ENCODE measurements around the gene CTSH.
A peak's percentile ranks its signal among the peaks of the same experiment; 100 is the strongest.
"Not testable (repeated sequence)": the region's sequence is repeated elsewhere in the genome, so short reads cannot be mapped to it uniquely, and the experiment has no call there.

The CTSH gene

GRCh38 chr15:78881681-78882080, 63.2 kb downstream of the CTSH start:
- H3K9ac ChIP-seq (ENCODE audit: insufficient read length): no peak overlapping the region
- no peaks in the 10 kb centered on the region for H3K9me3 ChIP-seq (ENCODE audit: low read depth, low read length)
- H3K27ac ChIP-seq: no peak overlapping the region
- no peak for DNase-seq (ENCODE audit: low read depth, low spot score)
- H3K4me3 ChIP-seq: no peak overlapping the region
- H3K36me3 ChIP-seq (ENCODE audit: insufficient read depth, low read length): peaks cover 79% of the 10 kb centered on the region
- TF ChIP-seq POLR2AphosphoS5 (IDR thresholded peaks at IDR 0.05; ENCODE audit: borderline replicate concordance, low read depth, low read length) (no peak), EZH2 (IDR thresholded peaks at IDR 0.05) (no peak), FOXP2 (optimal IDR thresholded peaks at IDR 0.05; ENCODE audit: control extremely low read depth, extremely low read length, insufficient read depth) (no peak)

DNA sequence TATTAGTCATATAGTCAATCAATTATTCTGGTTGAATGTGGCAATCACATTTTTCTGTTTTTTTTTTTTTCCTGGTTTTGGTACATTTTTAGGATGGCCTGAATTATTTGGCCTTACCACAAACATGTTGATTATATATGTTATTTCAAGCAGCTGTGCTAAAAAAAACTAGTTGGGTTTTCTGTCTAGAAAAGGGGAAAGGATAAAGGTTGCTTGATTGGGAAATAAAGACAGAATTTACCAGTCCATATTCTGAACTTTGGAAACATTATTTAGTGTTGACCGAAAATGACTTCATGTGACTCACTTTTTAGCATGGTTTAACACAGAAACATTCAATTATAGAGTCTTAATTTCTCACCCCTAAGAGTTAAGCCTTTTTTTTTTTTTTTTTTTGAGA, 64.0 kb downstream of the CTSH start:
- Histone ChIP-seq H3K4me3 (no peak overlapping the region), H3K36me3 (ENCODE audit: insufficient read depth, low read length) (peaks cover 70% of the 10 kb centered on the region), H3K27ac (no peak overlapping the region), H3K9ac (ENCODE audit: insufficient read length) (no peak overlapping the region), H3K9me3 (ENCODE audit: low read depth, low read length) (no peaks in the 10 kb centered on the region)
- TF ChIP-seq EZH2 (IDR thresholded peaks at IDR 0.05) (no peak), FOXP2 (optimal IDR thresholded peaks at IDR 0.05; ENCODE audit: control extremely low read depth, extremely low read length, insufficient read depth) (no peak), POLR2AphosphoS5 (IDR thresholded peaks at IDR 0.05; ENCODE audit: borderline replicate concordance, low read depth, low read length) (no peak)
- no peak for DNase-seq (ENCODE audit: low read depth, low spot score)

DNA sequence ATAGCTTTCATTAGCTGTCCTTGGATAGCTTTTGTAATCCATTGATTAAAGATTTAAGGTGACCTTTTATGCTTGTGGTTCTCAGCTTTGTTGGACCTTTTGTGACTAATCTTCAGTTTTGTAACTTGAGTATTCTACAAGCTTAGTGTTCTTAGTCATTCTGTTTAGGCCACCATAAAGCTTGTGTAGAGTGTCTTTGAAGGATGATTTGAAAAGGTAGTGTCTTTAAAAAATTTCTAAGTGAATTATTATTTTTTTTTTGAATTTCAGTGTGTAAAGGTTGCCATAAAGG, 64.7 kb downstream of the CTSH start:
- no peak for DNase-seq (ENCODE audit: low read depth, low spot score)
- TF ChIP-seq FOXP2 (optimal IDR thresholded peaks at IDR 0.05; ENCODE audit: control extremely low read depth, extremely low read length, insufficient read depth) (no peak), EZH2 (IDR thresholded peaks at IDR 0.05) (no peak), POLR2AphosphoS5 (IDR thresholded peaks at IDR 0.05; ENCODE audit: borderline replicate concordance, low read depth, low read length) (0 out of 2 replicates have a peak, but pooled peaks have one; percentile 22)

DNA sequence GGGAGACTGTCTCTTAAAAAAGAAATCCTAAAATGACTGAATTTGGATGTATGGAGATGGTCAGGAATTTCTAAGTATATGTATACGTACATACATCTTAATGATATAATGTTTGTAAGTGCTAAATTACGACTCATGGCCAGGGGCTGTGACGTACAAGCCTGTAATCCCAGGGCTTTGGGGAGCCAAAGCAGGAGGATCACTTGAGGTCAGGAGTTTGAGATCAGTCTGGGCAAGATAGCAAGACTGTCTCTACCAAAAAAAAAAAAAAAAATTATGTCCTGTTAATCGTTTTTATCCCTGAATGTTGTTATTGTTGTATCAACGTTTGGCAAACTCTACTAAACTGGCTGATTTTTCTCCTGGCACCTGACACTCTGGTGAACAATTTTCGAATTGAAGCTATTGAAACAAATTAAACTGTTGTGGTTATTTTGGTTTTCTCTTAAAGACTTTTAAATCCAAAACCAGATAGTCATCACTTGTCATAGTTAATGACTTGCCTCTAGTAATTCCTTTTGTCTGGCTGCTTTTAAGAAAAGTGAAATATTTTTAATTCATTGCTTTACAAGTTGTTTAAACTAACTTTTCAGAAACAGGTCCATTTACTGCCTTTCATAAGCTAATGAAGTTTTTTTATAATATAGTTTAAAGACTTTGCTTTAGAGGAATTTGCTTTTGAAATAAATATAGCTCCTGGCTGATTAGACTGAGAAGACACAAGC, 65.2 kb downstream of the CTSH start:
- H3K36me3 ChIP-seq (ENCODE audit: insufficient read depth, low read length): peaks cover 59% of the 10 kb centered on the region
- TF ChIP-seq POLR2AphosphoS5 (IDR thresholded peaks at IDR 0.05; ENCODE audit: borderline replicate concordance, low read depth, low read length) (0 out of 2 replicates have a peak, but pooled peaks have one; percentile 8), EZH2 (IDR thresholded peaks at IDR 0.05) (no peak), FOXP2 (optimal IDR thresholded peaks at IDR 0.05; ENCODE audit: control extremely low read depth, extremely low read length, insufficient read depth) (no peak)
- H3K9me3 ChIP-seq (ENCODE audit: low read depth, low read length): no peaks in the 10 kb centered on the region
- H3K4me3 ChIP-seq: no peak overlapping the region; the same call in 1 of the 2 replicates
- H3K27ac ChIP-seq: peak overlapping the region; percentile 7
- H3K9ac ChIP-seq (ENCODE audit: insufficient read length): no peak overlapping the region
- DNase-seq (ENCODE audit: low read depth, low spot score): no peak

More for the DNA sequence above, 64.7 kb downstream of the CTSH start:
- Histone ChIP-seq H3K9ac (ENCODE audit: insufficient read length) (no peak overlapping the region), H3K4me3 (no peak overlapping the region), H3K9me3 (ENCODE audit: low read depth, low read length) (no peaks in the 10 kb centered on the region), H3K27ac (peak overlapping the region; percentile 7; the same call in 1 of the 2 replicates), H3K36me3 (ENCODE audit: insufficient read depth, low read length) (peaks cover 64% of the 10 kb centered on the region)

DNA sequence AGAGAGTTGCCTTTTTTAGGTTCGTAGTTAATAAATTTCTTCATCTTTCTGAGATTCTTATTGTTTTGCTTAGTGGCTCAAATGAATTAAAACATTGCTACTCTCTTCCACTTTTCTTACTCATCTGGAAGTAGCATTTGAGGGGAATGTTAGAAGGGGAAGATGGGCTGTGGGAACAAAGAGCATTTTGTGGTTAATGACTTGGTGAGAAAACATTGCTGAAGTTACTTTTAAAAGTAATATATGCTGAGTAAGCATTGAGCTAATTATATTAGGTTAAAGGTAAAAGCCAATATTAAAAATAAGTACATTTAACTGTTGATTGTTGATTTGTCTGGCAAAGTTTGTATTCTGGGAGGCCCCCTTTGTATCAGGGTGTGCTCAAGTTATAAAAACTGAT, 66.5 kb downstream of the CTSH start:
- peak overlapping the region; percentile 57 for H3K4me3 ChIP-seq
- DNase-seq (ENCODE audit: low read depth, low spot score): no peak
- H3K9ac ChIP-seq (ENCODE audit: insufficient read length): peak overlapping the region; percentile 17
- H3K9me3 ChIP-seq (ENCODE audit: low read depth, low read length): no peaks in the 10 kb centered on the region
- peaks cover 46% of the 10 kb centered on the region for H3K36me3 ChIP-seq (ENCODE audit: insufficient read depth, low read length)
- H3K27ac ChIP-seq: peak overlapping the region; percentile 39; the same call in 1 of the 2 replicates
- no peak for TF ChIP-seq FOXP2 (optimal IDR thresholded peaks at IDR 0.05; ENCODE audit: control extremely low read depth, extremely low read length, insufficient read depth)
- no peak for TF ChIP-seq EZH2 (IDR thresholded peaks at IDR 0.05)
- no peak for TF ChIP-seq POLR2AphosphoS5 (IDR thresholded peaks at IDR 0.05; ENCODE audit: borderline replicate concordance, low read depth, low read length)

- not testable (repeated sequence) for H3K9me3 ChIP-seq (ENCODE audit: low read depth, low read length); DNase-seq (ENCODE audit: low read depth, low spot score); H3K27ac ChIP-seq; H3K9ac ChIP-seq (ENCODE audit: insufficient read length)
- H3K36me3 ChIP-seq (ENCODE audit: insufficient read depth, low read length): peaks cover 32% of the 10 kb centered on the region
- peak overlapping the region; percentile 100 for H3K4me3 ChIP-seq
Measured at GRCh38 chr15:78876954-78877353, 67.9 kb downstream of the CTSH start.

DNA sequence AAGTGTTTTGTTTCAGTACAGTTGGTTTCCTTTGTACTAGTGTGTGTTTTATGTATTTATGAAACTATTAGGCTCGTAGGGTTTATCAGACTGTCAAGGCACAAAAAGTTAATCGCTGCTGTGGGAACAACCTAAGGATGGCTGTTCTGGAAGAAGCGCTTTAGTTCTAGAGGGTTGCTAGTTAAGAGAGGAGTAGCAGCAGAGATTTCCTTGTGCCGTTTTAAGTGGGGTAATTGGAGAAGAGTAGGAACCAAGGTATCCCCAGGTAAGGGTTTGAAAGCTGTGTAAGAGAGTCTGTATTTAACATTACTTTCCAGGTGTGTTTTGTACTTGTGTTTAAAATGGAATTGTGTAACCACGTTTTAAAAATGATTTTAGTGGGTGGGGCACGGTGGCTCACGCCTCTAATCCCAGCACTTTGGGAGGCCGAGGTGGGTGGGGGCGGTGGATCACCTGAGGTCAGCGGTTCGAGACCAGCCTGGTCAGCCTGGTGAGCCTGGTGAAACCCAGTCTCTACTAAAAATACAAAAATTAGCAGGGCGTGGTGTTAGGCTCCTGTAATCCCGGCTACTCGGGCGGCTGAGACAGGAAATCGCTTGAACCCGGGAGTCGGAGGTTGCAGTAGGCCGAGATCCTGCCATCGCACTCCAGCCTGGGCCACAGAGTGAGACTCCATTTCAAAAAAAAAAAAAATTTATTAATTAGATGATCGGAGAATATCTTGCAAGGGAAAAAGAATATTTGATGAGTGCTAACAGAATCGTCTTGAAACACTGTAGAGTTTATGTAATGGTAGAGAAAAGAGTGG, 69.5 kb downstream of the CTSH start:
- Histone ChIP-seq H3K27ac (peak overlapping the region; percentile 100; the same call in 1 of the 2 replicates), H3K4me3 (peak overlapping the region; percentile 100), H3K36me3 (ENCODE audit: insufficient read depth, low read length) (peaks cover 16% of the 10 kb centered on the region), H3K9me3 (ENCODE audit: low read depth, low read length) (no peaks in the 10 kb centered on the region), H3K9ac (ENCODE audit: insufficient read length) (peak overlapping the region; percentile 100)
- TF ChIP-seq POLR2AphosphoS5 (IDR thresholded peaks at IDR 0.05; ENCODE audit: borderline replicate concordance, low read depth, low read length): no peak
- TF ChIP-seq EZH2 (IDR thresholded peaks at IDR 0.05): no peak
- no peak for TF ChIP-seq FOXP2 (optimal IDR thresholded peaks at IDR 0.05; ENCODE audit: control extremely low read depth, extremely low read length, insufficient read depth)
- no peak for DNase-seq (ENCODE audit: low read depth, low spot score)

All from SK-N-MC (cell line).